ENCODE measurements around the gene TLE2. TPM values are rescaled to one million over a fixed set of nuclear protein-coding genes. Genes with fewer than 3 reads are reported as not detected.

The TLE2 gene
- total RNA-seq, 1 experiment from 2014 or later = 3.1 TPM

GRCh38 chr19:3010871-3011270 is 18.2 kb downstream of the TLE2 start:
- Histone ChIP-seq H3K4ac (ENCODE audit: low read depth, low read length) (no peak overlapping the region), H3K9me3 (ENCODE audit: control insufficient read depth, low read depth, low read length) (no peaks in the 10 kb centered on the region), H4K5ac (ENCODE audit: insufficient read length, low read depth, low read length) (no peak overlapping the region), H3K23me2 (ENCODE audit: insufficient read length, low read depth, low read length, poor library complexity, severe bottlenecking) (peaks cover 2% of the 10 kb centered on the region), H3K56ac (ENCODE audit: insufficient read length, low read depth, low read length) (no peak overlapping the region), H3K9ac (ENCODE audit: extremely low read depth, insufficient read length, low read length) (no peak overlapping the region), H2BK120ac (ENCODE audit: low read depth, low read length, poor library complexity, severe bottlenecking) (no peak overlapping the region), H3K79me2 (ENCODE audit: insufficient read depth, low read length) (no peaks in the 10 kb centered on the region), H2BK12ac (ENCODE audit: insufficient read length, low read depth, low read length) (no peak overlapping the region), H4K20me1 (ENCODE audit: control insufficient read depth, insufficient read depth, insufficient read length) (no peaks in the 10 kb centered on the region), H4K91ac (ENCODE audit: insufficient read length, low read depth, low read length) (no peak overlapping the region), H3K14ac (ENCODE audit: insufficient read depth, low read length) (no peak overlapping the region), H2AK5ac (ENCODE audit: insufficient read length, low read length) (no peak overlapping the region), H2BK20ac (ENCODE audit: low read depth, low read length, poor library complexity, severe bottlenecking) (no peak overlapping the region), H3K4me1 (ENCODE audit: insufficient read depth, low read length) (no peaks in the 10 kb centered on the region), H3T11ph (ENCODE audit: low read length) (no peak overlapping the region), H3K4me2 (ENCODE audit: insufficient read depth, insufficient read length, low read length) (no peak overlapping the region), H3K18ac (ENCODE audit: insufficient read length, low read depth, low read length) (no peak overlapping the region), H3K23ac (ENCODE audit: insufficient read length, low read depth, low read length) (no peak overlapping the region), H3K27me3 (ENCODE audit: insufficient read depth, low read length) (no peaks in the 10 kb centered on the region), H2AFZ (ENCODE audit: low read length) (no peak overlapping the region), H2BK5ac (ENCODE audit: insufficient read length, low read length) (no peak overlapping the region), H3K27ac (ENCODE audit: insufficient read length, low read depth, low read length) (no peak overlapping the region), H4K8ac (replicated peaks; ENCODE audit: insufficient read length, low read depth, low read length) (no peak overlapping the region), H2BK15ac (ENCODE audit: low read depth, low read length) (no peak overlapping the region), H3K79me1 (ENCODE audit: insufficient read depth, low read depth, low read length, poor library complexity, severe bottlenecking) (no peaks in the 10 kb centered on the region)
- peaks cover 5% of the 10 kb centered on the region for H3K27me3 Mint-ChIP-seq (ENCODE audit: low read depth)
- H3K4me3 Mint-ChIP-seq = no peak overlapping the region
- no peak overlapping the region for H3K27ac Mint-ChIP-seq
- no peaks in the 10 kb centered on the region; a peak in 1 of 5 replicates for H3K9me3 Mint-ChIP-seq
- TF ChIP-seq, protein P1, sequence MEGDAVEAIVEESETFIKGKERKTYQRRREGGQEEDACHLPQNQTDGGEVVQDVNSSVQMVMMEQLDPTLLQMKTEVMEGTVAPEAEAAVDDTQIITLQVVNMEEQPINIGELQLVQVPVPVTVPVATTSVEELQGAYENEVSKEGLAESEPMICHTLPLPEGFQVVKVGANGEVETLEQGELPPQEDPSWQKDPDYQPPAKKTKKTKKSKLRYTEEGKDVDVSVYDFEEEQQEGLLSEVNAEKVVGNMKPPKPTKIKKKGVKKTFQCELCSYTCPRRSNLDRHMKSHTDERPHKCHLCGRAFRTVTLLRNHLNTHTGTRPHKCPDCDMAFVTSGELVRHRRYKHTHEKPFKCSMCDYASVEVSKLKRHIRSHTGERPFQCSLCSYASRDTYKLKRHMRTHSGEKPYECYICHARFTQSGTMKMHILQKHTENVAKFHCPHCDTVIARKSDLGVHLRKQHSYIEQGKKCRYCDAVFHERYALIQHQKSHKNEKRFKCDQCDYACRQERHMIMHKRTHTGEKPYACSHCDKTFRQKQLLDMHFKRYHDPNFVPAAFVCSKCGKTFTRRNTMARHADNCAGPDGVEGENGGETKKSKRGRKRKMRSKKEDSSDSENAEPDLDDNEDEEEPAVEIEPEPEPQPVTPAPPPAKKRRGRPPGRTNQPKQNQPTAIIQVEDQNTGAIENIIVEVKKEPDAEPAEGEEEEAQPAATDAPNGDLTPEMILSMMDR (conservative IDR thresholded peaks at IDR 0.05) = no peak
- WGBS (ENCODE audit: extremely low coverage, insufficient read length, low lambda C conversion rate) = no CpG with 5 or more reads among the region's 13 CpGs
- peaks cover 3 to 20% of the 10 kb centered on the region in 2 experiments; a peak in 2 of 4 replicates for H3K4me1 Mint-ChIP-seq
- DNase-seq = no peak
- no peaks in the 10 kb centered on the region for H3K36me3 Mint-ChIP-seq (ENCODE audit: insufficient read depth in 1 of 3, low read depth in 3 of 3)

All from H9 (cell line).